WTC11 (cell line): ENCODE data around the gene FNDC3B.

Source experiments
- CREB1 ChIP-seq: sonication (generic); formaldehyde crosslinking; IDR thresholded peaks from 2 replicates; pipeline ENCODE4 v1.8.0; 2023; ENCODE audit warnings: mild to moderate bottlenecking, missing genetic modification reagents
- CTCF ChIP-seq: fragments of 200-600 bp; IDR thresholded peaks from 2 replicates; pipeline ENCODE4 v1.8.0; 2022; ENCODE audit warnings: antibody characterized with exemption
- ESRRA ChIP-seq: sonication (generic); formaldehyde crosslinking; IDR thresholded peaks from 2 replicates; pipeline ENCODE4 v1.8.1; 2022; ENCODE audit warnings: mild to moderate bottlenecking, missing genetic modification reagents, borderline replicate concordance
- ETV6 ChIP-seq: sonication (generic); formaldehyde crosslinking; IDR thresholded peaks from 2 replicates; pipeline ENCODE4 v1.8.1; 2022; ENCODE audit warnings: mild to moderate bottlenecking, missing genetic modification reagents
- MXD4 ChIP-seq: fragments of 250-450 bp; sonication (Bioruptor Pico); IDR thresholded peaks from 2 replicates; pipeline ENCODE4 v1.8.0; 2021; ENCODE audit warnings: mild to moderate bottlenecking, moderate library complexity, borderline replicate concordance
- NFYB ChIP-seq: sonication (generic); formaldehyde crosslinking; conservative IDR thresholded peaks from 2 replicates; pipeline ENCODE4 v1.8.0; 2022; ENCODE audit warnings: low read depth, missing genetic modification reagents
- TCF7 ChIP-seq: sonication (generic); formaldehyde crosslinking; IDR thresholded peaks from 2 replicates; pipeline ENCODE4 v1.8.0; 2022; ENCODE audit warnings: mild to moderate bottlenecking, low read depth, missing genetic modification reagents, moderate library complexity
- USF2 ChIP-seq: sonication (generic); formaldehyde crosslinking; IDR thresholded peaks from 2 replicates; pipeline ENCODE4 v1.8.1; 2023; ENCODE audit warnings: mild to moderate bottlenecking, missing genetic modification reagents, moderate library complexity
- ZNF263 ChIP-seq: sonication (generic); formaldehyde crosslinking; IDR thresholded peaks from 2 replicates; pipeline ENCODE4 v1.8.1; 2022; ENCODE audit warnings: low read depth, mild to moderate bottlenecking, moderate library complexity, missing genetic modification reagents
- ZNF423 ChIP-seq: fragments of 250-450 bp; sonication (Bioruptor Pico); IDR thresholded peaks from 2 replicates; pipeline ENCODE4 v2.1.2; 2022; ENCODE audit warnings: mild to moderate bottlenecking, moderate library complexity
- ZSCAN18 ChIP-seq: fragments of 250-450 bp; sonication (Bioruptor Pico); IDR thresholded peaks from 2 replicates; pipeline ENCODE4 v2.1.2; 2022; ENCODE audit warnings: mild to moderate bottlenecking, moderate library complexity

- TF ChIP-seq ZNF263 (CRISPR knock-in tag): no peak
- TF ChIP-seq ZSCAN18: no peak
- TF ChIP-seq NFYB: no peak
- TF ChIP-seq MXD4 (CRISPR knock-in tag): no peak
- TF ChIP-seq ESRRA (CRISPR knock-in tag): no peak
- TF ChIP-seq TCF7: no peak
- no peak for TF ChIP-seq CTCF
- no peak for TF ChIP-seq ETV6 (CRISPR knock-in tag)
- no peak for TF ChIP-seq USF2 (CRISPR knock-in tag)
- no peak for TF ChIP-seq CREB1
- TF ChIP-seq ZNF423: no peak
Observed at GRCh38 chr3:172089250-172089649, 49.9 kb downstream of the FNDC3B start.
